Esophagus muscularis mucosa (tissue), 4 donors: Measurements from ENCODE around the gene TRIM45.

Experiments used
- CTCF ChIP-seq, 3 experiments: fragments of 200-600 bp in 2 of 3; fragments of 450-650 bp in 1 of 3; sonication (generic) in 2 of 3; IDR thresholded peaks; one replicate each; pipeline ENCODE4 v1.5.1; 2017 to 2019; ENCODE audit warnings: antibody characterized with exemption in 3 of 3, mild to moderate bottlenecking in 2 of 3, moderate library complexity in 1 of 3
- EP300 ChIP-seq: sonication (generic); formaldehyde crosslinking; IDR thresholded peaks from one replicate; pipeline ENCODE4 v1.6.1; 2017; ENCODE audit warnings: antibody characterized with exemption
- POLR2A ChIP-seq: fragments of 450-650 bp; IDR thresholded peaks from one replicate; pipeline ENCODE4 v1.6.1; 2017; ENCODE audit warnings: antibody characterized with exemption, moderate library complexity, mild to moderate bottlenecking, low read depth

- TF ChIP-seq POLR2A (no peak), CTCF (IDR thresholded peaks at IDR 0.05) (no peak), EP300 (no peak)
Observed at GRCh38 chr1:117069220-117069844, 52.2 kb downstream of the TRIM45 start.
